HG03135 (cell line): ENCODE data around the gene DNPEP.

ENCODE experiments used
- ATAC-seq: cut with Tn5 transposase; IDR thresholded peaks from one replicate; pipeline ENCODE4 v1.9.1; 2021; ENCODE audit warnings: mild to moderate bottlenecking, moderate library complexity; ENCODE audit not compliant: unreplicated experiment

The DNPEP gene

DNA sequence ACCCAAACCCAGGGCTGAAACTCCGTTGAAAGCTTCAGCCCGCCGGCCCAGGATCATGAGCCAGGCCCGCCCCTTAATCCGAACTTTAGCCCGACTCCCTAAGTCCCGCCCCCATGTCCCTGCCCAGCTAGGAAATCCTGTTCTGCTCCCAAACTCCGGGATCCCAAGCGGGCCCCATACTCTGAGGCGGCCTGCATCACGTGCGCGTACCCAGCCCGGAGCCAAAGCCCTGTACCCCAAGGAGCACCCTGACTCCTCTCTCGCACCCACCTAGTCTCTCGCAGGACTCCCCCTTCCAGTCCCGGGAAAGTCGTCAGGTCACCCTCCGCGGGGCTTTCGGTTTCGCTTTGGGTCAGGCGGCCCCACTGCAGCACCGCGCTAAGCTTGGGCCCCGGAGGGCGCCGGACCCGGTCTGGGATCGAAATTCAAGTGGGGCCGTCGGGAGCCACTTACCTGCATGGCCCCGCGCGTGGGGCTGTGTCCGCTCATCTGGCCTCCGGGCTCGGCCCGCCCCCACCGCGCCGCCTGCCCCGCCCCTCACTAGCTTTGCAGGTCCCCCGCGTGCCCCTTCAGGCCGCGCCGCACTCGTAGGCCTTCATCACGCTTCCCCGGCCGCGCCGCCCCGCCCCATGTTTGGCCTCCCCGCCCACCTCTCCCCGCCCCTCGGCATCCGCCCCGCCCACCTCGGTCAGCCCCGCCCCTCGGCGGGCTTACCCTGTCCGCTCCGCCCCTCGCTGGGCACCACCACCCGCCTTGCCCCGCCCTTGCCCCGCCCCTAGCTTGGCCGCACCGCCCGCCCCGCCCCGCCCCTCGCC lies at the start of gene DNPEP:
Gene DNPEP, minus strand, starts transcription at position 607 of the 815 bp plus-strand sequence. Its CDS starts 118 bp downstream, at position 489.
- ATAC-seq = peak; percentile 59

GRCh38 chr2:219437141-219437540 lies 49.4 kb upstream of the DNPEP start:
- no peak for ATAC-seq

DNA sequence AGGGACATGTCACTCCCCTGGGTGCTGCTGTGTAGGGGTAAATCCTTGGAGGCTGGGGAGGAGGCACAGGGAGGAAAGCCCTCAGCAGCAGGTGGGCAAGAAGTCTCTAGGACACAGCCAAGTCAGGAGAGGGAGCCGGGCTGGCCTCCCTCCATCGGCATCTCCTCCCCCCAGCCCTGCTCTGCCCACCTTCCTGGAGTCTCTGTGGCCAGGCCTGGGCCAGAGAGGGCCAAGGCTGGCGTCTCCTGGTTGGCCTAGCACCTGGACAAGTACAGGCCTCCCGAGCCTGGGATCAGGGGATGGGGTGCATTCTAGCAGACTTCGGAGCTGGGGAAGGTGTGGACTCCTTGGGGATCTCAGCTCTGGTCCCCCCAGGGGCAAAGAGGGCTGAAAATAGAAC lies 48.8 kb upstream of the DNPEP start:
- no peak for ATAC-seq

GRCh38 chr2:219435701-219436100 lies 48.0 kb upstream of the DNPEP start:
- ATAC-seq = no peak

DNA sequence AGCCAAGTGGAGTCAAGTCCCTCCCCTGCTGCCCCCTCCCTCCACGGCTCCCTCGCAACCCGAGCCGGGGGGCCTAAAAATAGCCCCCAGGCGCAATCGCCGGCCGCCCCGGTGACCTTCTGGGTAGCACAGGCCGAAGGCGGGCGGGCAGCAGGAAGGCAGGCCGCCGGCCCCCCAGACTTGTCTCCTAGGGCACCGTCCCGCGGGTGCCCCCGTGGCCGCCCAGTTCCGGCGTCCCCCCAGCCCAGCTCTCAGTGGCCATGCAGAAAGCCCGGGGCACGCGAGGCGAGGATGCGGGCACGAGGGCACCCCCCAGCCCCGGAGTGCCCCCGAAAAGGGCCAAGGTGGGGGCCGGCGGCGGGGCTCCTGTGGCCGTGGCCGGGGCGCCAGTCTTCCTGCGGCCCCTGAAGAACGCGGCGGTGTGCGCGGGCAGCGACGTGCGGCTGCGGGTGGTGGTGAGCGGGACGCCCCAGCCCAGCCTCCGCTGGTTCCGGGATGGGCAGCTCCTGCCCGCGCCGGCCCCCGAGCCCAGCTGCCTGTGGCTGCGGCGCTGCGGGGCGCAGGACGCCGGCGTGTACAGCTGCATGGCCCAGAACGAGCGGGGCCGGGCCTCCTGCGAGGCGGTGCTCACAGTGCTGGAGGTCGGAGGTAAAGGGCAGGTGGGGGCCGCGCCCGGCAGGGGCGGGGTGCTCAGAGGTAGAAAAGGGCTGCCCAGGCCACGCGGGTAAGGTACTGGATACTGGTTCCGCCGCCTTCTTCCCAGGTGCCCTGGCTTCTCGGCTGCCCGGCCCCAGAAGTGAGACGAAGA lies 47.2 kb upstream of the DNPEP start, which contains the start of gene SPEG:
Gene SPEG, plus strand, starts transcription at position 126 of the 808 bp plus-strand sequence. Its CDS starts 135 bp downstream, at position 261.
- ATAC-seq = no peak

DNA sequence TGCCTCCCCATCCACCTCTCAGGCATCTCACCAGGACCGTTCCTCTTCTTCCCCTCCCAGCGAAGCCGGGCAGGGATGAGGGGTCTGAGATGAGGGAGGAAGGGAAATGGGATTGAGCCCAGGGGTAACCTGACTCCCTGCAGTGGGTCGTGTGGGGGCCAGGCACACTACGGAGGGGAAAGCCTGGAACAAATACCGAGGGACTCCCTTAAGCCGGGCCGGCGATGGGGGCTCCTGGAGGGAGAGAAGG lies 46.7 kb upstream of the DNPEP start:
- ATAC-seq = no peak

DNA sequence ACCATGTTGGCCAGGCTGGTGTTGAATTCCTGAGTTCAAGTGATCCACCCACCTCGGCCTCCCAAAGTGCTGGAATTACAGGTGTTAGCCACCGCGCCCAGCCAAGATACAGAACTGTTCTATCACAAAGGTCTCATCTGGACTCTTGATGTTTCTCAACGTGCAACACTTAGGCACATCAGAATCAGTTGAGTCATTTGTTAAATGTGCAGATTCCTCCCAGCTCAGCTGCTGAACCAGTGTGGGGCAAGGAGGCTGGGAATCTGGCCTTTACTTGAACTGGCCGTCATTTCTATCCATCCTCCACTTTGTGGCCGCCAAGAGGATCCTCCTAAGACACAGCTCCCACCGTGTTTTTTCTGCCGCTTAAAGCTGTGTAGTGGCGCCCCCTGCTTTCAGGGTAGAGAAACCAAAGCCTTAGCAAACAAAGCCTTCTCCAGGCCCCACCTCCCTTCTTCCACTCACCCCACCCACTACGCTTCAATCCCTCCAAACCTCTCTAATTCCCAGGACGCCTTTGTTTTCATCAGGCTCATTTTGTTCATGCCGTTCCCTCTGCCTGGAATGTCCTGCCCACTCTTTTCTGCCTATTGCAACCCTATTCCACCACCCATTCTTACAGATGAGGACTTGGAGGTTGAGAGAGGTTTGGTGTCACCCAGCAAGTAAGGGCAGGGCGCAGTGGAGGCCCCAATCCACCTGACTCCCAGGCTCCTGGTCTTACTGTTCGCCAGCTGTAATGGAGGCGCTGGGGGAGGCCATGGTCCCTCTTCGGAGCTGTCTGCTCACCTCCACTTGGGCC lies 46.2 kb upstream of the DNPEP start:
- no peak for ATAC-seq

GRCh38 chr2:219430633-219431615 lies 43.2 kb upstream of the DNPEP start:
- no peak for ATAC-seq

GRCh38 chr2:219429958-219430606 lies 42.4 kb upstream of the DNPEP start:
- no peak for ATAC-seq

GRCh38 chr2:219428469-219428868 lies 40.8 kb upstream of the DNPEP start:
- ATAC-seq = no peak

GRCh38 chr2:219426534-219427136 lies 38.9 kb upstream of the DNPEP start:
- ATAC-seq = no peak

- no peak for ATAC-seq
Measured at GRCh38 chr2:219426068-219426443, 38.3 kb upstream of the DNPEP start.

DNA sequence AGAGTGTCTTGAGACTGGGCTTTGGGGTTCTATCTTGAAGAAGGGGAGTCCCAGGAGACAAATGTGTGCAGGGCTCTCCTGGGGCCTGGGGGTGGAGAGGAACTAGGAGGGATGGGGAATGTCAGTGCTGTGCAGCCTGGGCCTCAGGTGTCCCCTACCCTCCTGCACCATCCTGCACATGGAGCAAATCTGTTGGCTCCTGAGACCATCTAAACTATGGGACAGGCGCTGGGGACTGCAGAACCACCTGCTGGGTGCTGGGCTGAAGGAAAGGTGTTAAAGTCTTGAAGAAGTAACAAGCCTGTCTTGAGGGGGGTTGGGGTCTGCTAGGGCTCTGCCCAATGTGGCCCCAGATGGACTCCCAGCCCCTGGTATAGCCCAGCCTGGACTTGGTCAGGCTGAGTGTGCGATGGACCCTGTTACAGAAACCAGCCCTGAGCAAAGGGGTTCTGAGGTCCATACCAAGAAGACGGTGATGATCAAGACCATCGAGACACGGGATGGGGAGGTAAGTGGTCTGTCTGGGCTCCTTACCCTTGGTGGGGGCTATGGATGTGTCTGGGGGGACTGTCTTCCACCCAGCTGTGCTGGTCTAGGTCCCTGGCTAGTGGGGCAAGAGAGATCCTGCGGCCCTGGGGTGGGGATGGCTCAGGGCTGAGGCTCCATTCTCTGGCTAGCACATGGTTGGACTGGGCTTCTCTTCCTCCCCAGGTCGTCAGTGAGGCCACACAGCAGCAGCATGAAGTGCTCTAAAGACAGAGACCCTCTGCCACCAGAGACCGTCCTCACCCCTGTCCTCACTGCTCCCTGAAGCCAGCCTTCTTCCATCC lies 37.7 kb upstream of the DNPEP start:
- no peak for ATAC-seq

- ATAC-seq = no peak
Measured at GRCh38 chr2:219423652-219424377, 36.1 kb upstream of the DNPEP start.

GRCh38 chr2:219422952-219423534 lies 35.3 kb upstream of the DNPEP start:
- no peak for ATAC-seq

DNA sequence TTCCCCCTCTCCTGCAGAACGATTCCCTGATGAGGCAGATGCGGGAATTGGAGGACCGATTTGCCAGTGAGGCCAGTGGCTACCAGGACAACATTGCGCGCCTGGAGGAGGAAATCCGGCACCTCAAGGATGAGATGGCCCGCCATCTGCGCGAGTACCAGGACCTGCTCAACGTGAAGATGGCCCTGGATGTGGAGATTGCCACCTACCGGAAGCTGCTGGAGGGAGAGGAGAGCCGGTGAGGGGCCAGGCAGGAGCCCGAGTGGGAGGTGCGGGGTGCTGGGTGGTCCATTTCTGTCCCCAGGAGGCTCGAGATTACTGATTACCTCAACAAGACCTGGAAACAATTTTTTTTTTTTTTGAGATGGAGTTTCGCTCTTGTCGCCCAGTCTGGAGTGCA lies 33.6 kb upstream of the DNPEP start:
- no peak for ATAC-seq

DNA sequence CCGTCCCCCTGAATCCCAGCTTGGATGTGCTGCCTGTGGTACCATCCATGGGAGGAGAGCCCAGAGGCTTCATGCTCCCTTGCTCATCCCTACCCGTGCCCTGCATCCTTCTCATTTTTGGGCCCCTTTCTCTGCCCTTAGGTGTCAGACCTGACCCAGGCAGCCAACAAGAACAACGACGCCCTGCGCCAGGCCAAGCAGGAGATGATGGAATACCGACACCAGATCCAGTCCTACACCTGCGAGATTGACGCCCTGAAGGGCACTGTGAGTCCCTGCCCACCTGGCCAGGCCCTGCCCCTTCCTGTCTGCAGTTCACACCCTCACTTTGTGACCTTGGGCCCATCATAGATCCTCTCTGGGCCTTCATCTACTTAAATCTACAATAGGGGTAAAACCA lies 33.0 kb upstream of the DNPEP start:
- ATAC-seq = no peak
